Measurements from ENCODE around the gene C10orf62.

DNA sequence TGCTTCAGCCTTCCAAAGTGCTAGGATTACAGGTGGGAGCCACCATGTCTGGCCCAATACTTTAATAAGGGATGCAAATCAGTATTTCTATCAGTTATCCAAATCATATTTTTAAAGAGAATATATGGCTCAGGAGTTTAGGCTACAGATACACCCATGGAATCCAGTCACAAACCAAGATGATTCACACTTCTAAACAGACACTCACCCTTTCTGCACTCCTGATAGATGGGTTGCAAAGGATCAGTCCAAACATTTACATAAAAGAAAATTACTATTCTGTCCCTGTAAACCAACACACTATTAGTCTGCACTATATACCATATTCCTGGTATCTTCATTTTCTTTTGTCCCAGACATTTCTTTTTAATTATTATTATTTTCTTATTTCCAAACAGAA lies 41.6 kb downstream of the C10orf62 start:
- TF ChIP-seq, protein P1, sequence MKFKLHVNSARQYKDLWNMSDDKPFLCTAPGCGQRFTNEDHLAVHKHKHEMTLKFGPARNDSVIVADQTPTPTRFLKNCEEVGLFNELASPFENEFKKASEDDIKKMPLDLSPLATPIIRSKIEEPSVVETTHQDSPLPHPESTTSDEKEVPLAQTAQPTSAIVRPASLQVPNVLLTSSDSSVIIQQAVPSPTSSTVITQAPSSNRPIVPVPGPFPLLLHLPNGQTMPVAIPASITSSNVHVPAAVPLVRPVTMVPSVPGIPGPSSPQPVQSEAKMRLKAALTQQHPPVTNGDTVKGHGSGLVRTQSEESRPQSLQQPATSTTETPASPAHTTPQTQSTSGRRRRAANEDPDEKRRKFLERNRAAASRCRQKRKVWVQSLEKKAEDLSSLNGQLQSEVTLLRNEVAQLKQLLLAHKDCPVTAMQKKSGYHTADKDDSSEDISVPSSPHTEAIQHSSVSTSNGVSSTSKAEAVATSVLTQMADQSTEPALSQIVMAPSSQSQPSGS (IDR thresholded peaks at IDR 0.05; ENCODE audit: low read length): no peak
- TF ChIP-seq POLR2A (IDR thresholded peaks at IDR 0.05; ENCODE audit: control extremely low read depth in 1 of 2, low read depth in 2 of 2, low read length in 2 of 2): no peak
- TF ChIP-seq CHD2 (IDR thresholded peaks at IDR 0.05; ENCODE audit: low read length): no peak
- TF ChIP-seq EZH2 (IDR thresholded peaks at IDR 0.05; ENCODE audit: low read depth, low read length, severe bottlenecking): no peak
- TF ChIP-seq CBX8 (IDR thresholded peaks at IDR 0.05; ENCODE audit: borderline replicate concordance, low read depth, low read length): no peak
- TF ChIP-seq, protein P2, sequence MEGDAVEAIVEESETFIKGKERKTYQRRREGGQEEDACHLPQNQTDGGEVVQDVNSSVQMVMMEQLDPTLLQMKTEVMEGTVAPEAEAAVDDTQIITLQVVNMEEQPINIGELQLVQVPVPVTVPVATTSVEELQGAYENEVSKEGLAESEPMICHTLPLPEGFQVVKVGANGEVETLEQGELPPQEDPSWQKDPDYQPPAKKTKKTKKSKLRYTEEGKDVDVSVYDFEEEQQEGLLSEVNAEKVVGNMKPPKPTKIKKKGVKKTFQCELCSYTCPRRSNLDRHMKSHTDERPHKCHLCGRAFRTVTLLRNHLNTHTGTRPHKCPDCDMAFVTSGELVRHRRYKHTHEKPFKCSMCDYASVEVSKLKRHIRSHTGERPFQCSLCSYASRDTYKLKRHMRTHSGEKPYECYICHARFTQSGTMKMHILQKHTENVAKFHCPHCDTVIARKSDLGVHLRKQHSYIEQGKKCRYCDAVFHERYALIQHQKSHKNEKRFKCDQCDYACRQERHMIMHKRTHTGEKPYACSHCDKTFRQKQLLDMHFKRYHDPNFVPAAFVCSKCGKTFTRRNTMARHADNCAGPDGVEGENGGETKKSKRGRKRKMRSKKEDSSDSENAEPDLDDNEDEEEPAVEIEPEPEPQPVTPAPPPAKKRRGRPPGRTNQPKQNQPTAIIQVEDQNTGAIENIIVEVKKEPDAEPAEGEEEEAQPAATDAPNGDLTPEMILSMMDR (IDR thresholded peaks at IDR 0.05; ENCODE audit: control extremely low read depth in 1 of 3, insufficient read depth in 1 of 3, low read depth in 1 of 3, low read length in 3 of 3): no peak
- TF ChIP-seq FOSL1 (IDR thresholded peaks at IDR 0.05; ENCODE audit: insufficient read depth, low read depth, low read length): no peak
- no peak for TF ChIP-seq NANOG (IDR thresholded peaks at IDR 0.05; ENCODE audit: insufficient read depth, low read depth, low read length, poor library complexity, severe bottlenecking)
- TF ChIP-seq JUN (IDR thresholded peaks at IDR 0.05; ENCODE audit: low read depth, low read length): no peak
- no peak for TF ChIP-seq POLR2AphosphoS5 (IDR thresholded peaks at IDR 0.05; ENCODE audit: low read depth, low read length)
- TF ChIP-seq ZNF274 (IDR thresholded peaks at IDR 0.05; ENCODE audit: borderline replicate concordance, extremely low read depth, low read length): no peak
- no peak for TF ChIP-seq RFX5 (IDR thresholded peaks at IDR 0.05; ENCODE audit: borderline replicate concordance, low read depth, low read length)
- no peak for TF ChIP-seq PHF8 (conservative IDR thresholded peaks at IDR 0.05; ENCODE audit: low read depth, low read length)
- TF ChIP-seq, protein P3, sequence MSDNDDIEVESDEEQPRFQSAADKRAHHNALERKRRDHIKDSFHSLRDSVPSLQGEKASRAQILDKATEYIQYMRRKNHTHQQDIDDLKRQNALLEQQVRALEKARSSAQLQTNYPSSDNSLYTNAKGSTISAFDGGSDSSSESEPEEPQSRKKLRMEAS (IDR thresholded peaks at IDR 0.05): no peak
